Myometrial cell (primary cell): ENCODE results near the gene ASCL4. TPM values are rescaled to one million over a fixed set of nuclear protein-coding genes. Genes with fewer than 3 reads are reported as not detected.

Experiments used
- total RNA-seq: library from RNA; depleted of rRNA; stranded (reverse); fragments of >200 nt; gene quantifications from 2 replicates; pipeline ENCODE4 v1.2.3, GENCODE V29; 2015

ASCL4 gene
- total RNA-seq, result not detected in 2 replicates

GRCh38 chr12:107774349-107775029 lies at the start of gene ASCL4:
ASCL4 (plus strand) TSS chr12:107774704; CDS start chr12:107775219, 515 bp downstream.

DNA sequence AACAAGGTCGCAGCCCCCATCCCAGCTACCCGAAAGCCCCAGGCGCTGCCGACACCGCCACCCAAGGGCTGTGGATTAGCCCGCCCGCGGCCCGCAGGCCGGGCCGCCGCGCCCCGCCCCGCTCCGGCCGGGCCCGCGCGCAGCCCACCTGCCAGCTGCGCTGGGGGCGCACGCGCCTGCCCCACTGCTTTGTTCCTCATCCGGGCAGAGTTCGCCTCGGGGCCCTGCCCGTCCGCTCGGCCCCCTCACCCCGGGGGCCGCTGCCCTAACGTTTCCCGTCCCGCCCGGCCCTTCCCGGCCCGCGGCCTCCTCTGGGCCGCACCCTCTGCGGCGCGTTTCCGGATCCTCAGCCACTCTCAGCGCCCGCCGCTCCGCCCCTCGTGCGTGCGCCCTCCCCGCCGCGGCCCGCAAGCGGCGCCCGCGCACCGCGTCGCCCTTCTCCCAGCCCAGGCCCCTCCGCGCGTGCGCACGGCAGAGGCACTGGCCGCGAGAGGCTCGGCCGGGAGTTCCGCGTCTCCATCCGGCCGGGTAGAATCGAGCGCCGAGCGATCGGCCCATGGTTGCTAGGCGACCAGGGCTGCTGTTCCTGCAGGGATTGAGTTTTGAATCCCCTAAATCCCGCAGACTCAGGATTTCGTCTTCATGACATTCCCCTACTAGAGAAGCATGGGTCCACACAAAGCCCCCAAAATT lies 13.5 kb upstream of the ASCL4 start, which contains the start of gene PRDM4:
Gene PRDM4, minus strand, starts transcription at position 329 of the 693 bp plus-strand sequence. CDS start 622 bp downstream, outside the sequence.

Other genes starting within 250 kb of the ASCL4 start
- gene PWP1, start 88.9 kb upstream of the ASCL4 start, total RNA-seq, result 73.2 and 89.5 TPM in 2 replicates
- gene PRDM4, start 13.6 kb upstream of the ASCL4 start, total RNA-seq, result 20.2 and 20.8 TPM in 2 replicates